Fibroblast of lung (primary cell): Measurements from ENCODE around the gene ATP9B. TPM values are rescaled to one million over a fixed set of nuclear protein-coding genes. Genes with fewer than 3 reads are reported as not detected.

Experiments used
- DNase-seq, 2 donors: peaks; one replicate each; pipeline versions ENCODE4 v3.0.0 to v3.0.0-alpha.2; 2010; ENCODE audit warnings: low read depth in 2 of 2
- H2AFZ ChIP-seq: 2 replicates; pipeline ENCODE4 v1.5.1; 2012; ENCODE audit warnings: low read length, control low read depth, inconsistent platforms
- H3K27ac ChIP-seq: 2 replicates; pipeline ENCODE4 v1.5.1; 2011; ENCODE audit warnings: low read length, control low read depth; ENCODE audit not compliant: insufficient read depth
- H3K27me3 ChIP-seq: 2 replicates; pipeline ENCODE4 v1.5.1; 2011; ENCODE audit warnings: mild to moderate bottlenecking, low read length; ENCODE audit not compliant: control insufficient read depth, insufficient read depth
- H3K36me3 ChIP-seq: 2 replicates; pipeline ENCODE4 v1.5.1; 2011; ENCODE audit warnings: low read length; ENCODE audit not compliant: control insufficient read depth, insufficient read depth
- H3K4me1 ChIP-seq: 2 replicates; pipeline ENCODE4 v1.5.1; 2011; ENCODE audit warnings: low read length; ENCODE audit not compliant: control insufficient read depth, insufficient read depth; ENCODE audit errors: extremely low read depth
- H3K4me2 ChIP-seq: 2 replicates; pipeline ENCODE4 v1.5.1; 2011; ENCODE audit warnings: low read length, control low read depth; ENCODE audit not compliant: insufficient read depth; ENCODE audit errors: extremely low read depth
- H3K4me3 ChIP-seq, 4 experiments: fragments of 200-600 bp in 1 of 4; sonication (generic) in 1 of 4; replicated peaks in 1 of 4; 2 replicates each; pipeline ENCODE4 v1.5.1; 2011 to 2016; ENCODE audit warnings: low read length in 4 of 4, low read depth in 3 of 4, mild to moderate bottlenecking in 3 of 4, control low read depth in 2 of 4, inconsistent platforms in 1 of 4, mixed read lengths in 1 of 4; ENCODE audit not compliant: insufficient read depth in 1 of 4; ENCODE audit errors: control extremely low read depth in 1 of 4
- H3K79me2 ChIP-seq: 2 replicates; pipeline ENCODE4 v1.5.1; 2012; ENCODE audit warnings: mild to moderate bottlenecking, low read length, inconsistent platforms; ENCODE audit not compliant: control insufficient read depth, insufficient read depth
- H3K9ac ChIP-seq: 2 replicates; pipeline ENCODE4 v1.5.1; 2011; ENCODE audit warnings: mild to moderate bottlenecking, low read length, control low read depth; ENCODE audit not compliant: insufficient read depth
- H3K9me3 ChIP-seq: 2 replicates; pipeline ENCODE4 v1.5.1; 2012; ENCODE audit warnings: low read depth, low read length; ENCODE audit not compliant: control insufficient read depth, insufficient read depth
- H4K20me1 ChIP-seq: 2 replicates; pipeline ENCODE4 v1.5.1; 2011; ENCODE audit warnings: low read length; ENCODE audit not compliant: control insufficient read depth, insufficient read depth; ENCODE audit errors: extremely low read depth
- CTCF ChIP-seq, 2 donors: IDR thresholded peaks in 1 of 2; conservative IDR thresholded peaks in 1 of 2; 1 replicate in 1 of 2; 2 replicates in 1 of 2; pipeline ENCODE4 v1.5.1; 2011 to 2012; ENCODE audit warnings: low read length in 2 of 2, control low read depth in 1 of 2, inconsistent platforms in 1 of 2, low read depth in 1 of 2, mild to moderate bottlenecking in 1 of 2
- EZH2 ChIP-seq: IDR thresholded peaks from 2 replicates; pipeline ENCODE4 v1.5.1; 2012; ENCODE audit warnings: low read length, control low read depth, mild to moderate bottlenecking; ENCODE audit errors: missing control alignments
- polyA plus RNA-seq, 2 donors: library from polyadenylated mRNA; depleted of rRNA in 1 of 2; stranded (reverse) in 1 of 2; unstranded in 1 of 2; fragments of >200 nt; gene quantifications; 2 replicates each; pipeline ENCODE4 v1.2.1, GENCODE V29; 2011 to 2012; ENCODE audit warnings: missing spikeins in 1 of 2
- total RNA-seq: library from RNA; depleted of rRNA; stranded (reverse); fragments of >200 nt; gene quantifications from 2 replicates; pipeline ENCODE4 v1.2.1, GENCODE V29; 2014

ATP9B gene
- total and polyA plus RNA-seq, 2 donors (not counting 1 experiment from before 2014, with no cell fraction given) = 11.2 to 27.7 TPM

- H3K36me3 ChIP-seq = no peaks in the 10 kb centered on the region
- no peaks in the 10 kb centered on the region for H3K79me2 ChIP-seq
- no peak overlapping the region for H3K27ac ChIP-seq
- TF ChIP-seq EZH2 = no peak
- no peak for TF ChIP-seq CTCF (conservative IDR thresholded peaks at IDR 0.05 in 1 of 2, IDR thresholded peaks at IDR 0.05 in 1 of 2; ENCODE audit: low read depth in 1 of 2, low read length in 2 of 2)
- no peaks in the 10 kb centered on the region for H4K20me1 ChIP-seq
- no peak overlapping the region for H2AFZ ChIP-seq
- peak; percentile 71 to 94 for DNase-seq
- H3K9me3 ChIP-seq = no peaks in the 10 kb centered on the region
- H3K4me2 ChIP-seq = no peak overlapping the region
- no peak overlapping the region for H3K9ac ChIP-seq
- H3K4me1 ChIP-seq = peaks cover 17% of the 10 kb centered on the region
- H3K4me3 ChIP-seq = no peak overlapping the region
- no peaks in the 10 kb centered on the region for H3K27me3 ChIP-seq
Measured at GRCh38 chr18:79361766-79362522, 292.8 kb downstream of the ATP9B start.

GRCh38 chr18:79365701-79366100, 296.5 kb downstream of the ATP9B start:
- Histone ChIP-seq H3K9me3 (no peaks in the 10 kb centered on the region), H3K4me1 (peaks cover 17% of the 10 kb centered on the region), H3K36me3 (no peaks in the 10 kb centered on the region), H3K27me3 (no peaks in the 10 kb centered on the region), H3K4me2 (peak overlapping the region; percentile 75), H4K20me1 (no peaks in the 10 kb centered on the region), H3K4me3 (no peak overlapping the region), H3K27ac (peak overlapping the region; percentile 20), H2AFZ (no peak overlapping the region), H3K79me2 (no peaks in the 10 kb centered on the region), H3K9ac (no peak overlapping the region)
- TF ChIP-seq EZH2 (no peak), CTCF (conservative IDR thresholded peaks at IDR 0.05 in 1 of 2, IDR thresholded peaks at IDR 0.05 in 1 of 2; ENCODE audit: low read depth in 1 of 2, low read length in 2 of 2) (no peak)
- peak; percentile 3 to 77 for DNase-seq

GRCh38 chr18:79366177-79367094, 297.2 kb downstream of the ATP9B start:
- peak overlapping the region; percentile 75 for H3K4me2 ChIP-seq
- H3K27me3 ChIP-seq = no peaks in the 10 kb centered on the region
- H3K4me3 ChIP-seq = no peak overlapping the region
- peak; percentile 92 to 96 for DNase-seq
- no peaks in the 10 kb centered on the region for H3K79me2 ChIP-seq
- no peaks in the 10 kb centered on the region for H3K9me3 ChIP-seq
- H3K9ac ChIP-seq = no peak overlapping the region
- no peaks in the 10 kb centered on the region for H3K36me3 ChIP-seq
- H3K4me1 ChIP-seq = peaks cover 17% of the 10 kb centered on the region
- no peak overlapping the region for H2AFZ ChIP-seq
- TF ChIP-seq CTCF (conservative IDR thresholded peaks at IDR 0.05 in 1 of 2, IDR thresholded peaks at IDR 0.05 in 1 of 2; ENCODE audit: low read depth in 1 of 2, low read length in 2 of 2) = no peak
- no peak for TF ChIP-seq EZH2
- H3K27ac ChIP-seq = peak overlapping the region; percentile 20
- no peaks in the 10 kb centered on the region for H4K20me1 ChIP-seq
